Adrenal gland (tissue), 12 donors: Measurements from ENCODE around the gene H2BK1. TPM values are rescaled to one million over a fixed set of nuclear protein-coding genes. Genes with fewer than 3 reads are reported as not detected.

Experiments used
- DNase-seq, 7 donors: peaks; one replicate each; pipeline ENCODE4 v3.0.0-alpha.2; 2019 to 2020
- H3K27ac ChIP-seq, 5 donors: fragments of 200-600 bp; sonication (generic) in 4 of 5; 1 replicate in 3 of 5; 2 replicates in 2 of 5; pipeline versions ENCODE4 v1.5.1 to v1.8.0; 2016 to 2020; ENCODE audit warnings: mild to moderate bottlenecking in 1 of 5
- H3K27me3 ChIP-seq: fragments of 200-600 bp; 2 replicates; pipeline ENCODE4 v1.8.0; 2021
- H3K36me3 ChIP-seq, 2 donors: fragments of 200-600 bp; replicated peaks in 1 of 2; 1 replicate in 1 of 2; 2 replicates in 1 of 2; pipeline versions ENCODE4 v1.5.1 to v1.8.0; 2018 to 2022
- H3K4me1 ChIP-seq, 2 donors: fragments of 200-600 bp; replicated peaks in 1 of 2; 1 replicate in 1 of 2; 2 replicates in 1 of 2; pipeline versions ENCODE4 v1.5.1 to v1.8.0; 2018 to 2021
- H3K4me3 ChIP-seq, 4 donors: fragments of 200-600 bp; sonication (generic) in 3 of 4; one replicate each; pipeline ENCODE4 v1.5.1; 2016 to 2018
- H3K9me3 ChIP-seq, 3 donors: fragments of 200-600 bp; sonication (generic) in 1 of 3; replicated peaks in 1 of 3; 1 replicate in 2 of 3; 2 replicates in 1 of 3; pipeline versions ENCODE4 v1.5.1 to v1.8.0; 2016 to 2021
- CTCF ChIP-seq, 6 experiments: fragments of 450-650 bp in 4 of 6; fragments of 200-600 bp in 2 of 6; sonication (generic) in 1 of 6; IDR thresholded peaks; 1 replicate in 5 of 6; 2 replicates in 1 of 6; pipeline versions ENCODE4 v1.5.1 to v1.8.0; 2016 to 2021; ENCODE audit warnings: antibody characterized with exemption in 6 of 6, mild to moderate bottlenecking in 2 of 6, moderate library complexity in 1 of 6
- POLR2A ChIP-seq, 2 donors: fragments of 450-650 bp; IDR thresholded peaks; one replicate each; pipeline ENCODE4 v1.6.1; 2017; ENCODE audit warnings: antibody characterized with exemption in 2 of 2, mild to moderate bottlenecking in 2 of 2, moderate library complexity in 1 of 2
- WGBS, 4 donors: extraction: QIAGEN DNeasy Blood & Tissue Kit in 2 of 4; methylation state at CpG; one replicate each; pipeline versions ENCODE4 v1.1.5 to v1.1.7; 2013 to 2017; 5-methylcytosine and 5-hydroxymethylcytosine counted together
- intact Hi-C, 2 donors: fragments of 100-400 bp; cut with DNase I; formaldehyde crosslinking; loops; one replicate each; pipeline versions ENCODE4 v1.14.1 to v1.15.0; 2022 to 2023
- polyA plus RNA-seq, 3 donors: library from polyadenylated mRNA; stranded (reverse); fragments of 200-250 nt in 2 of 3; fragments of 350-450 nt in 1 of 3; fragmentation: Illumina TruSeq in 1 of 3; extraction: RNeasy Lipid Tissue Mini Kit (QIAGEN cat#74804) in 1 of 3; gene quantifications; one replicate each; pipeline ENCODE4 v1.2.3, GENCODE V29; 2013 to 2014
- total RNA-seq, 9 donors: library from RNA; depleted of rRNA in 4 of 9; stranded (reverse); fragments of >200 nt in 4 of 9; fragments of 120-200 nt in 1 of 9; fragmentation: NEBNext Ultra II Directional in 1 of 9; extraction: Animal tissue kit (Norgen Biotek cat#: 25700) in 1 of 9; gene quantifications; one replicate each; pipeline versions ENCODE4 v1.1.0 to v1.2.4, GENCODE V29; 2013 to 2023
- donor health status: healthy with polysubstance abuse.
- donor health status: Bipolar disorder and iron deficiency.
- donor health status: DM: yes; HTN: yes; CAD: no.
- donor health status: DM: no; HTN: no; CAD: no.
- donor health status: DM: no; HTN: no; CAD: no.
- donor health status: DM: yes; HTN: yes; CAD: no.

The H2BK1 gene
- total and polyA plus RNA-seq, 12 donors, result not detected

DNA sequence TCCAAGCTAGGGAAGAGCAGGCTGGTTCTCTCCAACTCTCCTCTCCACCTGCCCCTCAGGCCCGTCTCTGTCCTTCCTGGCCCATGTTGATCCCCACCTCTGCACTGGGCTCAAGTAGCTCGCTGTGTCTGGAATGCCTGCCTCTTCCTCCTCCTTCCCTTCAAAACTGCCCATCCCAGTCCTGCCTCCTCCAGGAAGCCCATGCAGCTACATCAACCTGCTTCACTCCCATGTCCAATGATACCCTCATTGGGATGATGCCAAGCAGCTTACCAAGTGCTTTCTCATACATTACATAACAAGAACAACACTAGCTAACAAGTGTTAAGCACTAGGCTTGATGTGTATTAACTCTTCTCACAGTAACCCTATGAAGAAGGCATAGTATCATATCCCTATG, 31.5 kb downstream of the H2BK1 start:
- Histone ChIP-seq H3K27ac (no peak overlapping the region), H3K27me3 (peaks cover 9% of the 10 kb centered on the region), H3K4me1 (no peaks in the 10 kb centered on the region), H3K9me3 (no peaks in the 10 kb centered on the region), H3K36me3 (no peaks in the 10 kb centered on the region), H3K4me3 (no peak overlapping the region)
- intact Hi-C loops, result loop anchor here in 1 of 2 donors (10.0 kb wide), 1 partner anchor 126 kb away; no protein-coding TSS in a partner anchor
- WGBS, 4 donors, result 55 to 80% (median 66%) methylated on average over 2 of the region's 2 CpGs
- no peak for TF ChIP-seq CTCF (IDR thresholded peaks at IDR 0.05)
- TF ChIP-seq POLR2A (IDR thresholded peaks at IDR 0.05), result no peak
- no peak for DNase-seq

GRCh38 chr7:151178236-151178635, 32.1 kb downstream of the H2BK1 start:
- Histone ChIP-seq H3K9me3 (no peaks in the 10 kb centered on the region), H3K4me1 (no peaks in the 10 kb centered on the region), H3K27me3 (peaks cover 9% of the 10 kb centered on the region), H3K36me3 (no peaks in the 10 kb centered on the region), H3K27ac (no peak overlapping the region), H3K4me3 (no peak overlapping the region)
- 81 to 92% (median 82%) methylated on average over 9 of the region's 9 CpGs for WGBS, 4 donors
- TF ChIP-seq CTCF (IDR thresholded peaks at IDR 0.05) (no peak), POLR2A (IDR thresholded peaks at IDR 0.05) (no peak)
- DNase-seq, result no peak
- intact Hi-C loops, result loop anchor here in 1 of 2 donors (10.0 kb wide), 1 partner anchor 127 kb away; no protein-coding TSS in a partner anchor

GRCh38 chr7:151177310-151177709, 33.0 kb downstream of the H2BK1 start:
- H3K9me3 ChIP-seq, result no peaks in the 10 kb centered on the region
- H3K36me3 ChIP-seq, result no peaks in the 10 kb centered on the region
- peaks cover 14% of the 10 kb centered on the region for H3K27me3 ChIP-seq
- intact Hi-C loops, result loop anchor here in 1 of 2 donors (10.0 kb wide), 1 partner anchor 127 kb away; no protein-coding TSS in a partner anchor
- no peak for DNase-seq
- no peak overlapping the region for H3K27ac ChIP-seq
- TF ChIP-seq POLR2A (IDR thresholded peaks at IDR 0.05) (no peak), CTCF (IDR thresholded peaks at IDR 0.05) (no peak)
- no peaks in the 10 kb centered on the region for H3K4me1 ChIP-seq
- WGBS, 4 donors, result 72 to 92% (median 85%) methylated on average over 1 of the region's 1 CpG
- H3K4me3 ChIP-seq, result no peak overlapping the region

GRCh38 chr7:151176401-151176800, 33.9 kb downstream of the H2BK1 start:
- DNase-seq, result no peak
- H3K27ac ChIP-seq, result no peak overlapping the region
- 61 to 92% (median 89%) methylated on average over 9 of the region's 9 CpGs for WGBS, 4 donors
- no peak for TF ChIP-seq POLR2A (IDR thresholded peaks at IDR 0.05)
- TF ChIP-seq CTCF (IDR thresholded peaks at IDR 0.05), result no peak
- no peak overlapping the region for H3K4me3 ChIP-seq
- intact Hi-C loops, result loop anchor here in 1 of 2 donors (10.0 kb wide), 1 partner anchor 128 kb away; no protein-coding TSS in a partner anchor
- H3K27me3 ChIP-seq, result peaks cover 14% of the 10 kb centered on the region
- H3K4me1 ChIP-seq, result no peaks in the 10 kb centered on the region
- H3K9me3 ChIP-seq, result no peaks in the 10 kb centered on the region
- no peaks in the 10 kb centered on the region for H3K36me3 ChIP-seq
